Activated CD4-positive, alpha-beta T cell treated with anti-CD3 and anti-CD28 coated beads for 24 hours (primary cell): ENCODE data around the gene FTO.

ENCODE experiments used
- DNase-seq, 2 donors: peaks; one replicate each; pipeline ENCODE4 v3.0.0-alpha.2; 2020; ENCODE audit warnings: low read depth in 2 of 2

FTO gene

GRCh38 chr16:54156349-54156748 is 452.4 kb downstream of the FTO start:
- DNase-seq: no peak

- DNase-seq: no peak
Measured at GRCh38 chr16:54158986-54159385, 455.0 kb downstream of the FTO start.

- no peak for DNase-seq
Measured at GRCh38 chr16:54159490-54160080, 455.6 kb downstream of the FTO start.

GRCh38 chr16:54160252-54160860 is 456.4 kb downstream of the FTO start:
- DNase-seq: no peak

GRCh38 chr16:54160939-54161897 is 457.3 kb downstream of the FTO start:
- DNase-seq: no peak

- DNase-seq: no peak
Measured at GRCh38 chr16:54163197-54163843, 459.4 kb downstream of the FTO start.

GRCh38 chr16:54164789-54165173 is 460.8 kb downstream of the FTO start:
- DNase-seq: no peak

GRCh38 chr16:54165174-54165911 is 461.4 kb downstream of the FTO start:
- no peak for DNase-seq

GRCh38 chr16:54165912-54166865 is 462.2 kb downstream of the FTO start:
- DNase-seq: no peak

- DNase-seq: no peak
Measured at GRCh38 chr16:54169112-54169511, 465.2 kb downstream of the FTO start.

- no peak for DNase-seq
Measured at GRCh38 chr16:54171626-54172537, 467.9 kb downstream of the FTO start.

GRCh38 chr16:54173490-54173889 is 469.5 kb downstream of the FTO start:
- DNase-seq: no peak

GRCh38 chr16:54174201-54174600 is 470.2 kb downstream of the FTO start:
- DNase-seq: no peak

- no peak for DNase-seq
Measured at GRCh38 chr16:54174750-54175149, 470.8 kb downstream of the FTO start.

GRCh38 chr16:54175169-54175551 is 471.2 kb downstream of the FTO start:
- DNase-seq: no peak

GRCh38 chr16:54175552-54176375 is 471.8 kb downstream of the FTO start:
- no peak for DNase-seq

GRCh38 chr16:54176376-54176901 is 472.5 kb downstream of the FTO start:
- DNase-seq: no peak
